Astrocyte (in vitro differentiated cells and primary cell): ENCODE results near the gene TMEM18. TPM values are rescaled to one million over a fixed set of nuclear protein-coding genes. Genes with fewer than 3 reads are reported as not detected.

ENCODE experiments used
- DNase-seq: peaks from one replicate; pipeline ENCODE4 v3.0.0-alpha.2; 2010; ENCODE audit warnings: low read depth
- FAIRE-seq: peaks from 2 replicates; lab custom pipeline; 2011; peaks lifted over from hg19 to GRCh38; lab: Jason Lieb, UNC
- H2AFZ ChIP-seq: 2 replicates; pipeline ENCODE4 v1.6.0; 2012; ENCODE audit warnings: low read depth, low read length, inconsistent platforms
- H3K27ac ChIP-seq: 2 replicates; pipeline ENCODE4 v1.5.1; 2011; ENCODE audit warnings: low read depth, low read length, inconsistent platforms
- H3K27me3 ChIP-seq: 2 replicates; pipeline ENCODE4 v1.6.0; 2011; ENCODE audit warnings: low read length, inconsistent platforms; ENCODE audit not compliant: insufficient read depth
- H3K36me3 ChIP-seq: 2 replicates; pipeline ENCODE4 v1.5.1; 2011; ENCODE audit warnings: low read length, inconsistent platforms; ENCODE audit not compliant: insufficient read depth
- H3K4me1 ChIP-seq: 2 replicates; pipeline ENCODE4 v1.5.1; 2011; ENCODE audit warnings: low read length, inconsistent platforms; ENCODE audit not compliant: insufficient read depth
- H3K4me2 ChIP-seq: 2 replicates; pipeline ENCODE4 v1.6.0; 2012; ENCODE audit warnings: low read length, inconsistent platforms
- H3K4me3 ChIP-seq: 2 replicates; pipeline ENCODE4 v1.5.1; 2011; ENCODE audit warnings: low read depth, mild to moderate bottlenecking, low read length, inconsistent platforms; ENCODE audit not compliant: insufficient read depth
- H3K79me2 ChIP-seq: 2 replicates; pipeline ENCODE4 v1.6.0; 2012; ENCODE audit warnings: mild to moderate bottlenecking, low read length, inconsistent platforms; ENCODE audit not compliant: insufficient read depth
- H3K9ac ChIP-seq: 2 replicates; pipeline ENCODE4 v1.6.0; 2012; ENCODE audit warnings: mild to moderate bottlenecking, low read length, inconsistent platforms
- H3K9me3 ChIP-seq: 2 replicates; pipeline ENCODE4 v1.5.1; 2012; ENCODE audit warnings: low read depth, mild to moderate bottlenecking, low read length, inconsistent platforms; ENCODE audit not compliant: insufficient read depth
- H4K20me1 ChIP-seq: 2 replicates; pipeline ENCODE4 v1.6.0; 2012; ENCODE audit warnings: low read length, inconsistent platforms; ENCODE audit not compliant: insufficient read depth
- H3K27ac Mint-ChIP-seq: one replicate; pipeline ENCODE4 v1.8.0; 2021; ENCODE audit warnings: mild to moderate bottlenecking, mixed read lengths; ENCODE audit not compliant: unreplicated experiment
- H3K27me3 Mint-ChIP-seq: one replicate; pipeline ENCODE4 v1.8.0; 2021; ENCODE audit warnings: low read depth, mixed read lengths; ENCODE audit not compliant: unreplicated experiment
- H3K36me3 Mint-ChIP-seq: one replicate; pipeline ENCODE4 v1.8.0; 2021; ENCODE audit warnings: low read depth, mixed read lengths; ENCODE audit not compliant: unreplicated experiment
- H3K4me1 Mint-ChIP-seq: one replicate; pipeline ENCODE4 v1.8.0; 2021; ENCODE audit warnings: low read depth, mixed read lengths; ENCODE audit not compliant: unreplicated experiment
- H3K4me3 Mint-ChIP-seq: one replicate; pipeline ENCODE4 v1.8.0; 2021; ENCODE audit warnings: mild to moderate bottlenecking, moderate library complexity, mixed read lengths; ENCODE audit not compliant: unreplicated experiment
- H3K9me3 Mint-ChIP-seq: one replicate; pipeline ENCODE4 v1.8.0; 2021; ENCODE audit warnings: mild to moderate bottlenecking, mixed read lengths; ENCODE audit not compliant: unreplicated experiment
- EZH2 ChIP-seq: IDR thresholded peaks from 2 replicates; pipeline ENCODE4 v1.6.1; 2012; ENCODE audit warnings: mild to moderate bottlenecking, low read length, inconsistent platforms; ENCODE audit not compliant: insufficient read depth
- total RNA-seq: library from RNA; stranded (reverse); gene quantifications from 2 replicates; pipeline ENCODE4 v1.2.1, GENCODE V29; 2021
- TF ChIP-seq, protein P1 (sequence below): IDR thresholded peaks from 2 replicates; pipeline ENCODE4 v1.5.1; 2011; ENCODE audit warnings: low read depth, mild to moderate bottlenecking, inconsistent platforms, low read length, moderate library complexity; ENCODE audit not compliant: insufficient read depth

The TMEM18 gene
- total RNA-seq, 1 donor from 2014 or later = 16.8 TPM

GRCh38 chr2:647003-647560 lies 30.1 kb downstream of the TMEM18 start:
- Histone ChIP-seq H3K9ac (no peak overlapping the region), H3K4me1 (no peaks in the 10 kb centered on the region), H2AFZ (no peak overlapping the region), H4K20me1 (no peaks in the 10 kb centered on the region), H3K9me3 (peaks cover 3% of the 10 kb centered on the region), H3K79me2 (no peaks in the 10 kb centered on the region), H3K4me2 (no peak overlapping the region), H3K36me3 (no peaks in the 10 kb centered on the region), H3K4me3 (no peak overlapping the region), H3K27ac (no peak overlapping the region), H3K27me3 (no peaks in the 10 kb centered on the region)
- no peaks in the 10 kb centered on the region for H3K9me3 Mint-ChIP-seq
- no peak for FAIRE-seq
- no peaks in the 10 kb centered on the region for H3K4me1 Mint-ChIP-seq
- DNase-seq = no peak
- H3K27me3 Mint-ChIP-seq = peaks cover 48% of the 10 kb centered on the region
- TF ChIP-seq EZH2 = no peak
- TF ChIP-seq, protein P1, sequence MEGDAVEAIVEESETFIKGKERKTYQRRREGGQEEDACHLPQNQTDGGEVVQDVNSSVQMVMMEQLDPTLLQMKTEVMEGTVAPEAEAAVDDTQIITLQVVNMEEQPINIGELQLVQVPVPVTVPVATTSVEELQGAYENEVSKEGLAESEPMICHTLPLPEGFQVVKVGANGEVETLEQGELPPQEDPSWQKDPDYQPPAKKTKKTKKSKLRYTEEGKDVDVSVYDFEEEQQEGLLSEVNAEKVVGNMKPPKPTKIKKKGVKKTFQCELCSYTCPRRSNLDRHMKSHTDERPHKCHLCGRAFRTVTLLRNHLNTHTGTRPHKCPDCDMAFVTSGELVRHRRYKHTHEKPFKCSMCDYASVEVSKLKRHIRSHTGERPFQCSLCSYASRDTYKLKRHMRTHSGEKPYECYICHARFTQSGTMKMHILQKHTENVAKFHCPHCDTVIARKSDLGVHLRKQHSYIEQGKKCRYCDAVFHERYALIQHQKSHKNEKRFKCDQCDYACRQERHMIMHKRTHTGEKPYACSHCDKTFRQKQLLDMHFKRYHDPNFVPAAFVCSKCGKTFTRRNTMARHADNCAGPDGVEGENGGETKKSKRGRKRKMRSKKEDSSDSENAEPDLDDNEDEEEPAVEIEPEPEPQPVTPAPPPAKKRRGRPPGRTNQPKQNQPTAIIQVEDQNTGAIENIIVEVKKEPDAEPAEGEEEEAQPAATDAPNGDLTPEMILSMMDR = no peak
- H3K36me3 Mint-ChIP-seq = no peaks in the 10 kb centered on the region
- H3K4me3 Mint-ChIP-seq = no peak overlapping the region
- no peak overlapping the region for H3K27ac Mint-ChIP-seq

GRCh38 chr2:644871-645270 lies 32.3 kb downstream of the TMEM18 start:
- peaks cover 42% of the 10 kb centered on the region for H3K27me3 Mint-ChIP-seq
- no peak overlapping the region for H3K27ac Mint-ChIP-seq
- H3K36me3 Mint-ChIP-seq = no peaks in the 10 kb centered on the region
- FAIRE-seq (no peak), DNase-seq (no peak)
- no peak overlapping the region for H3K4me3 Mint-ChIP-seq
- Histone ChIP-seq H3K27ac (no peak overlapping the region), H3K9me3 (peaks cover 2% of the 10 kb centered on the region), H3K27me3 (no peaks in the 10 kb centered on the region), H3K9ac (no peak overlapping the region), H3K79me2 (no peaks in the 10 kb centered on the region), H2AFZ (no peak overlapping the region), H3K36me3 (no peaks in the 10 kb centered on the region), H4K20me1 (no peaks in the 10 kb centered on the region), H3K4me2 (no peak overlapping the region), H3K4me3 (no peak overlapping the region), H3K4me1 (no peaks in the 10 kb centered on the region)
- H3K9me3 Mint-ChIP-seq = no peaks in the 10 kb centered on the region
- no peaks in the 10 kb centered on the region for H3K4me1 Mint-ChIP-seq
- TF ChIP-seq EZH2 = no peak
- TF ChIP-seq, protein P1 = no peak

- no peaks in the 10 kb centered on the region for H3K9me3 Mint-ChIP-seq
- Histone ChIP-seq H3K4me1 (no peaks in the 10 kb centered on the region), H2AFZ (no peak overlapping the region), H3K4me2 (no peak overlapping the region), H4K20me1 (no peaks in the 10 kb centered on the region), H3K36me3 (no peaks in the 10 kb centered on the region), H3K79me2 (no peaks in the 10 kb centered on the region), H3K27me3 (no peaks in the 10 kb centered on the region), H3K9ac (no peak overlapping the region), H3K27ac (no peak overlapping the region), H3K4me3 (no peak overlapping the region), H3K9me3 (no peaks in the 10 kb centered on the region)
- no peaks in the 10 kb centered on the region for H3K4me1 Mint-ChIP-seq
- no peak for FAIRE-seq
- no peak for TF ChIP-seq EZH2
- TF ChIP-seq, protein P1 = no peak
- H3K36me3 Mint-ChIP-seq = no peaks in the 10 kb centered on the region
- no peak for DNase-seq
- H3K27me3 Mint-ChIP-seq = peaks cover 34% of the 10 kb centered on the region
- no peak overlapping the region for H3K4me3 Mint-ChIP-seq
- H3K27ac Mint-ChIP-seq = no peak overlapping the region
Observed at GRCh38 chr2:643761-644160, 33.4 kb downstream of the TMEM18 start.
